Ammon's horn (tissue), 1 donor: ENCODE data around the gene JUNB.
A peak's percentile ranks its signal among the peaks of the same experiment; 100 is the strongest.

Source experiments
- DNase-seq: peaks from one replicate; pipeline ENCODE4 v3.0.0-alpha.2; 2016; ENCODE audit warnings: low spot score

The JUNB gene

GRCh38 chr19:12774588-12775555, 16.4 kb upstream of the JUNB start, which contains the start of gene HOOK2:
HOOK2 (minus strand) TSS chr19:12775552; CDS start chr19:12775449, 103 bp downstream.
- DNase-seq, result no peak

- DNase-seq, result peak; percentile 81
These were observed 13.9 kb upstream of the JUNB start for GRCh38 chr19:12777217-12778016.

- no peak for DNase-seq
These were observed 13.0 kb upstream of the JUNB start for GRCh38 chr19:12778017-12778904.

- no peak for DNase-seq
These were observed 12.5 kb upstream of the JUNB start for GRCh38 chr19:12778905-12779161.

- no peak for DNase-seq
These were observed 11.9 kb upstream of the JUNB start for GRCh38 chr19:12779162-12779993.

GRCh38 chr19:12782174-12782423, 9.2 kb upstream of the JUNB start:
- DNase-seq, result no peak

- DNase-seq, result peak; percentile 94
These were observed 8.6 kb upstream of the JUNB start for GRCh38 chr19:12782424-12783290.

- no peak for DNase-seq
These were observed 7.9 kb upstream of the JUNB start for GRCh38 chr19:12783291-12783848.

GRCh38 chr19:12783849-12784393, 7.4 kb upstream of the JUNB start:
- no peak for DNase-seq

GRCh38 chr19:12784394-12784870, 6.9 kb upstream of the JUNB start:
- no peak for DNase-seq

- DNase-seq, result no peak
These were observed 6.3 kb upstream of the JUNB start for GRCh38 chr19:12784871-12785430.

- DNase-seq, result no peak
These were observed 5.8 kb upstream of the JUNB start for GRCh38 chr19:12785431-12786031.

- DNase-seq, result no peak
These were observed 5.0 kb upstream of the JUNB start for GRCh38 chr19:12786141-12786870.

GRCh38 chr19:12786952-12787351, 4.3 kb upstream of the JUNB start:
- no peak for DNase-seq

- no peak for DNase-seq
These were observed 3.8 kb upstream of the JUNB start for GRCh38 chr19:12787458-12787857.

- no peak for DNase-seq
These were observed 3.1 kb upstream of the JUNB start for GRCh38 chr19:12788042-12788681.

- peak; percentile 76 for DNase-seq
These were observed 2.6 kb upstream of the JUNB start for GRCh38 chr19:12788682-12789097.
